ENCODE data around the gene LRP1B.

- TF ChIP-seq EZH2 (IDR thresholded peaks at IDR 0.05; ENCODE audit: borderline replicate concordance, insufficient read depth, low read length, poor library complexity, severe bottlenecking) = no peak
- TF ChIP-seq POLR2AphosphoS5 (IDR thresholded peaks at IDR 0.05) = no peak
Measured at GRCh38 chr2:141598982-141599381, 531.8 kb downstream of the LRP1B start.

All from neural cell (in vitro differentiated cells).